ENCODE data around the gene OR6J1.
"Not testable (repeated sequence)": the region's sequence is repeated elsewhere in the genome, so short reads cannot be mapped to it uniquely, and the experiment has no call there.

Gene OR6J1

DNA sequence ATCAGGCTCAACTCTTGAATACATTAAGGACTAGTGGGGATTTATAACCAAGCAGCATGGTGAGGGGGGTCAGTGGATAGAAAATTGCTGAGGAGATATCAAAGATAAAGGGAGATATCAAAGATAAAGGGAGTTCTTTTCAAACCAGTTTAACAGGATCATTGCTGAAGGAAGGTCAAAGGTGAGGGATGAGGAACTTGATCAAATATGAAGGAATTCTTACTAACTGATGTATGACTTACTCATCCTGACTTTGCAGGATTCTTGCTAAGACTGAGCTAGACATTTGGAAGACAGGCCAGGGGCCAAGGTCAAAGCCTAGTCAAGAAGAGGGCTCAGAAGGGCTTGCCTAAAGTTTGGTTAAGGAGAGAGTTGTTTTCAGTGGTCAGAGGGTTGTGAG is 41.3 kb downstream of the OR6J1 start:
- DNase-seq (ENCODE audit: low spot score) = no peak

DNA sequence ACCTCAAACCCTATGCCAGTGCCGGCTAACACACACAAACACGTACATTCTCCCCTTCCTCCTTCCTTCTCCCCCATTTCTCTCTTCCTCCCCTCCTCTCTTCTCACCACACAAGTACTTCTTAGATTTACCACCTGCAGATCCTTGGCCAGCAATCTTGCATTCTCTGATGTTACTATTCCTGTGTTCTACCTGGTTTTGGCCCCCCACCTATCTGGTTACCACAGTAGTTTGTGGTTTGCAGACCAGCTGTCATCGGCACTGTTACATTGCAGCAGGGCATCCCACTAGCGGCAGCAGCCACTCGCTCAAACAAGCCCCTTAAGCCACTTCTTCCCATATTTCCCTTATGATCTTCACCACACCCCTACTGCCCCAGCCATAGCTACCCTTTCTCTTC is 42.2 kb downstream of the OR6J1 start:
- no peak for DNase-seq (ENCODE audit: low spot score)

DNA sequence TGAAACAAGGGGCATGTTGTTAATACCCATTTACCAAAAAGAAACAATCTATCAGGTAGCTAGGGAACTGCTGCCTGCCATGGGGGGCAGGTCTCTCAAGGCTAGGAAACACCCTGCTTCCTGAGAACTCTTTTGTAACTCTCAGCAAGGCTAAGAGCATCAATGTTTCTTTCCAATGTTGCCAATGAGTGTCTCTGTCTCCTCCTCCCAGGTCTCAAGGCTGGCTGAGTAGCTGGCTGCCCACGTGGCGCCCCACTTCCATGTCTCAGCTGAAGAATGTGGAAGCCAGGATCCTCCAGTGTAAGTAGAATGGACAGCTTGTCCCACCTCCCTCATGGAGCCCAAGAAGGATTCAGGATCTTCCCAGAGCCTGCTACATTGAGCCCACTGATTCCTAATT is 42.7 kb downstream of the OR6J1 start:
- no peak for DNase-seq (ENCODE audit: low spot score)

DNA sequence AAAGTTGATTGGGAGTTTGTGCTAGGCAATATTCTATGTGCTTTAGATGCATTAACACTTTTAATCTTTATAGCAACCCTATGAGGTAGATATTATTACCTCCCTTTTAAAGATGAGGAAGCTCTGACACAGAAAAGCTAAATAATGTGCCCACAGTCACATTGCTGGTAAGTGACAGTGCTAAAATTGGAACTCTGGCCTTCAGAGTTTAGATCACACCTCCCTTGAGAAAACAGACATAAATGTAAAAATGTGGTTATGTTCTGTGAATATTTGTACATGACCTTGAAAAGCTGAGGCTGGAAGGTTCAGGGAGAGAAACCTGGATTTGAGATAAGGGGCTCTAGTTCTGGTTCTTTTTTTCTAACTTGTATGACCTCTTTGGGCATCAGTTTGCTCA is 44.1 kb downstream of the OR6J1 start:
- no peak for DNase-seq (ENCODE audit: low spot score)

DNA sequence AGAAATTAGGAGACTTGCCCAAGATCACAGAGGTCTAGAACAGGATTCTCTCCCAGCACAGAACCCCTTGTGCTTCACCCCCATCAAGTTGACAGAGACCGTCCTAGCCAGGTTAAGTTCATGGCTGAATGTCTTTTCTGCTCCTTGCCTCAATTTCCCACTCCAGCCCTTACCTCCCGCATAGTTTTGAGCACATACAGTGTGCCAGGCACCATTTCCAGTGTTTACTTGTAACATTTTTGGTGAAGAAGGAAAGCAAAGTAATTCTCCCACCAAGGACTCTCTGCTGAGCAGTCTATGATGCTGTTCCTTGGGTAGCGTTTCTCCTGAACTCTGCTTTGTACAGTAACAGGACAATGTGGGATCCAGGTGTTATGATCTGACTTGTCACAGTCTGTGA is 44.8 kb downstream of the OR6J1 start:
- DNase-seq (ENCODE audit: low spot score) = no peak

DNA sequence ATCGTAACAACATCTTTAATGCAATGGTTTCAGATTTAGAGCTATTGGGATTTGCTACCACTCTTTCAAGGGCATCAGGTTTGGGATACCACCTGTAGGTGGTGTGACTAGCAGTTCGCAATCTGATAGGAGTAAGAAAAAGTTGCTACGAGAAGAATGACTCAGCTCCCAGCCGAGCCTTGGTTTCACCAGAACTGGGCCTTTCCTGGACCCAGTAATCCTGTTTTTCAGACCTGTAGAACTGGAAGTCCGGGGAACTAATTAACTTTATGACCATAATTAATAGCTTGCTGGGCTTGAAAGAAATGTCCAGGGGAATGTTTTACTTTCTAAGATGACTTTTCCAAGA is 45.3 kb downstream of the OR6J1 start:
- DNase-seq (ENCODE audit: low spot score) = peak; percentile 31

DNA sequence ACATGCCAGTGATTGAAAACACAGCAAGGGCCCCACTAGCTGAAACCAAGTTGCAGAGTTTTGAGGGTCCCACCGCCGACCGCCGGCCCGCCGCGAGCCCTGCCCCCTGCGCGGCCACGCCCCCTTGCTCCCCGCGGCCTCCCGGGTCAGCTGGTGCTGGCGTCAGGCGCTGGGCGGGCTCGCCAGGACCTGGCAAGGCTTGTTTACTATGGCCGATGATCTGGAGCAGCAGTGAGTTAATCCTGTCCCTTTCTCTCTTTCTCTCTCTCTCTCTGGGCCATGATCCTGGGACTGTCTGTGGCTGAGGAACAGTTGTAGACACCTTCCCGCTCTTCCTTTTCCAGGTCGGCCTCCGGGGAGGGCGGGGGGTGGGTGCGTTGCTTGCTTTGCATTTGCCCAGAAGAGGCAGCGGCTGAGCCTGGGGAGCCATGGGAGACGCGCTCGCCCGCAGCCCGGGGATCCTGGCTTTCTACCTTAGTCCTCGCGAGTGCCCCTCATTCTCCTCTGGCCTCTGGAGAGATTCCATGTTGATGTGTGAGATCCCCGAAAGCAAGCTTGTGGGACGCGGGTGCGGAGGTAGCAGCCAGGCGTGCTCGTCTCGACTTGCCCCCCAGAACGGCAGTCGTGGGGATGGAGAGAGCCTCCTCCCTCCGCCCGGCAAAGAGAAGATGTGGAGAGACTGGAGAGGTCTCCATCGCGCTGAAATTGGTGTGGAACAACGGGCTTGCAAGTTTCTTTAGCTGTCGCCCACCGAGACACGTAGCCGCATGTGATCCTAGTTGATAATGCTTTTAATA is 45.9 kb downstream of the OR6J1 start, which contains the start of gene ABHD4:
TSS of gene ABHD4 (plus strand) at position 202 of the 797 bp plus-strand sequence. CDS start at position 209, 7 bp downstream.
- DNase-seq (ENCODE audit: low spot score) = peak; percentile 79

DNA sequence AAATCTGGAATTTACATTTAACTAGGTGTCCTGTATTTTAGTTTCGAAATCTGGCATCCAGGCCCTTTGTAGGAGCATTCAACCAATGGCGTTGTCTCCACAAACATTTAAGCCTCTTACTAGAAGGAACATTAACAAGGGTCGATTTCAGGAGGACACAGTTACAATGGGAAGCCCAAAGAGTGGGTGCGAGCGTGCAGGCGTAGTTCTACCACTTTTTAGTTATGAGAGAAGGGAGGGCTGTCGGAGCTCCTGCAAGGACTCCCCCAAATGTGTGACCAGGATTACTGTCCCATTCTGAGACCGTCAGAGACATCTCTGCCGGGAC is 46.4 kb downstream of the OR6J1 start:
- peak; percentile 33 for DNase-seq (ENCODE audit: low spot score)

DNA sequence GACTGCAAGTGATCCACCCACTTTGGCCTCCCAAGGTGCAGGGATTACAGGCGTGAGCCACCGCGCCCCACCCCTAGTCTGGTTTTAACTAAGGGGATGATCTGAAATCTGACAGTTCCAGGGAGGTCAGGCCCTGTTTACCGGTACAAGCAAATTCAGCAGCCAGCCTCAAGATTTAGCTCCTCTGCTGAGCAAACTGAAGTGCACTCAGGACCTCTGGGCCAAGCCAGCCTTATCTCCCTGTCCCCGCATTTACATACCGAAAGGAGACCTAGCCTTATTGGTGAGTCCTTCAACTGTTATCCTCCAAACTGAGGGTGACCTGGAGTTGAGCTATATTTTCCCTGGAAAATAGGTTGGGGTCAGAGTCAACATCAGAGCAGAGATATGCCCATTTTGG is 46.9 kb downstream of the OR6J1 start:
- DNase-seq (ENCODE audit: low spot score) = peak; percentile 54

DNA sequence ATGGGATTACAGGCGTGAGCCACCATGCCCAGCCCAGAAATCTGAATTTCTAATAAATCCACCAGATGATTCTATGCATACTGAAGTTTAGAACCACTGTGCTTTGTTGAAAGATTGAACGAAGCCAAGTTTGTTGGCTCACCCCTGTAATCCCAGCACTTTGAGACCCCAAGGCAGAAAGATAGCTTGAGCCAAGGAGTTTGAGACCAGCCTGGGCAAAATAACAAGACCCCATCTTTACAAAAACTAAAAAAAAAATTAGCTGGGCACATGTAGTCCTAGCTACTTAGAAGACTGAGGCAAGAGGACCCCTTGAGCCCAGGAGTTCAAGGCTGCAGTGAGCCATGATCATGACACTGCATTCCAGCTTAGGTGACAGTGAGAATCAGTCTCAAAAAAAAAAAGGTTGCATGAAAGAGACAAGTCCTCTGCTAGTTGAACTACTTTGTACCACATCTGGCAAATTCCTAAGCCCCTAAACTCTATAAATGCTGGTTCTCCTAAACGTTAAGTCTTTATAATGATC is 47.7 kb downstream of the OR6J1 start:
- DNase-seq (ENCODE audit: low spot score) = no peak

DNA sequence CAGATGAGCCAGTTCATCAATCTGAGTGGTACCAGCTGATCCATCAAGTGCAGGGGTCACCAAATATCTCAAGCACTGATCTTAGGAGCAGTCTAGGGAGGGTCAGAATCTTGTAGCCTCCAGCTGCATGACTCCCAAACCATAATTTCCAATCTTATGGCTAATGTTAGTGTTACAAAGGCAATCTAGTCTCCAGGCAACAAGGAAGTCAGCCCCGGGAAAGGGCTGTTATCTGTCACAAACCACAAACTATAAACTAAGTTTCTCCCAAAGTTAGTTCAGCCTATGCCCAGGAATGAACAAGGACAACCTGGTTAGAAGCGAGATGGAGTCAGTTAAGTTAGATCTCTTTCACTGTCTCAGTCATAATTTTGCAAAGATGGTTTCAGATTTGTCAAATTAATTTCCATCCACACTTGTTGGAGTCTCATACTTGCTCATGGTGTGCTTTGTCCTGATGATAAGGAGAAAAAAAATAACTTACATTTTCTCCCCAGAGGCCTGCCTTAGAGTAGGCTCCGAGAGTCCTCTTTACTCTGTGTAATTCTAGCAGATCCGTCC is 49.9 kb downstream of the OR6J1 start:
- no peak for DNase-seq (ENCODE audit: low spot score)

DNA sequence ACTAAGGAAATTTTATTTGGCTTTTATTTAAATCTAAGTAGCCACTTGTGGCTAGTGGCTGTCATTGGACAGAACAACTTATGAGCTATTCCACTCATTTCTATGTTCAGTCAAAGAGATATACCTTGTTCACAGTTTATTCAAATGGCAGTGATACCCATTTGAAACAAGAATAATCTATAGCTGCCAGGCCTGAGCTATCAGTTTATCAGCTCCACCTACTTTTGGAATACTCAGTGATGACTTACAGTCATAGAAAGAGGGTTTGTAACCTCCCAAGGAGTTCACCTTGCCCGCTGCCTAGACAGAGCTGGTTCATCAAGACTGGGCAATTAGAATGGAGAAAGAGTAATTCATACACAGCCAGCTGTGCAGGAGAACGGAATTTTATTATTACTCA is 50.6 kb downstream of the OR6J1 start:
- no peak for DNase-seq (ENCODE audit: low spot score)

DNA sequence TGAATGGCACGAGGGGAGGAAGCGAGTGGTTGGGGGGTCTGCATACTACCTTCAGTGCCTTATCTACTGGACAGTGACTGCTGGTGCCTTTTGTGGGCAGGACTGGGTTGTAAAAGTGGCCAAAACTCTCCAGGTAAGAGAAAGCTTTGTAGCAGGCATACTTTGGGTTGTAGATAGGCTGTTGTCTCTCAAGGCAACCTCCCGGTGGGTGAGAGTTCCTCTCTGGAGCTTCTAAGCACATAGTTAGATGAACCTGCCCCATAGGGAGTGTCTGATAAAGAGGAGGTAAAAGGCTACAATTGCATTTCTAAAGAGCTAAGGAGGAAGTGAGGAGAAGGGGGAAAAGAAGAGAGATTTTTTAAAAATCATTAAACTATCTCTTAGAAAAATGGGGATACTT is 51.0 kb downstream of the OR6J1 start:
- no peak for DNase-seq (ENCODE audit: low spot score)

DNA sequence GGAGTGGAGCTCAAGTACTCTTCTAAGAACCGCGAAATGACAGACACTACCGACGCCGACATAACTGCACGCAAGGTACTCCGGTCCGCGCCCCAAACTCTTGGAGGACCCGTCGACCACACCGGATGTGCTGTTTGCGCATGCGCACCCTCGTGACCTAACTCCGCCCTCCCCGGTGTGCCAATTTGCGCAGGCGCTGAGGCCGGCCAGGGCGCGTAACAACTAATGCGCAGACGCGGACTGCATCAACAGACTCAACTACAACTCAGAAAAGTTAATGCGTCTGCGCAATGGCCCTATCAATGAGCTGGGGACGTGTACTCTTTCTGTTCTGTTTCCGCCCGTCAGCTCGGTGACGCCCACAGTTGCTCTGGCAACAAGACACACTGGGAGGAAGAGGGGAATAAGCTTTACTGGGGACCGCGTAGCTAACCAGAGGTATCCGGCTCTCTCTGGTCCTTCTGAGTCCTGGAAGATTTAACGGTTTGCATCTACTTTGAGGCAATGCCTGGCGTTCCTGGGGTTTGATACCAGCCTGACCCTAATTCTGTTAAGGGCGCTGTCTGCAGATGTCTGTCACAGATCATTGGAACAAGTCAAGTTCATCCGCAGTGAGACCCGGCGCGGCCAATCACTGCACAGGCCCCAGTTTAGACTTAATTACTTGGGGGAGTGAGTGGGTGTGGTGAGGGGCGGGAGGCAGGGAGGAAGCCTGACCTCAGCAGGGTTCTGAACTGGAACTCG is 54.9 kb downstream of the OR6J1 start, which contains the start of gene DAD1:
TSS of gene DAD1 (minus strand) at position 129 of the 744 bp plus-strand sequence. CDS start at position 62, 67 bp downstream.
- DNase-seq (ENCODE audit: low spot score) = peak; percentile 100

DNA sequence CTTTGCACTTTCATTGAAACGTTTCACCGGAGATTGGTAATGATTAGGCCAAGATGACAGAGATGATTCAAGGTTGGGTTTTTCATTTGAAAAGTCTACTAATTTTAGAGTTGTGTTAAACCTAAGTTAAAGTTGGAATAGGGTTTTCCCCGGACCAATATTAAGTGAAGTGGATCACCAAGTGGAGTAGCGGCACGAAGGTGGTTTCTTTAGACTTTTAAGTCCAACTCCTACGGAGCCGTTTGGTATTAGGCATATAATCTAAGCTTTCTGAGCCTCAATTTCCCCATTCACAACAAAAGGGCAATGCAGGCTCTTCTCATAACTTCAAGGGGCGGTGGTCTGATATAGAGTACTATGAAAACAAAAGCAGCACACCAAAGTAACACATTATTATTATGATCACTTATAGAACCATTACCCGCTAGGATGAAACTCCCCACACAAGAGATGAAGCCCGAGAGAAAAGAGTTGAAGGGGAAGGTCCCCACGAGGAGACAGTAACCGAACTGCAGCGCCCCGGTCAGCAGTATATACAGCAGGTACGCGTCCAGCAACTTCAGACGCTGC is 55.5 kb downstream of the OR6J1 start:
- DNase-seq (ENCODE audit: low spot score) = no peak

DNA sequence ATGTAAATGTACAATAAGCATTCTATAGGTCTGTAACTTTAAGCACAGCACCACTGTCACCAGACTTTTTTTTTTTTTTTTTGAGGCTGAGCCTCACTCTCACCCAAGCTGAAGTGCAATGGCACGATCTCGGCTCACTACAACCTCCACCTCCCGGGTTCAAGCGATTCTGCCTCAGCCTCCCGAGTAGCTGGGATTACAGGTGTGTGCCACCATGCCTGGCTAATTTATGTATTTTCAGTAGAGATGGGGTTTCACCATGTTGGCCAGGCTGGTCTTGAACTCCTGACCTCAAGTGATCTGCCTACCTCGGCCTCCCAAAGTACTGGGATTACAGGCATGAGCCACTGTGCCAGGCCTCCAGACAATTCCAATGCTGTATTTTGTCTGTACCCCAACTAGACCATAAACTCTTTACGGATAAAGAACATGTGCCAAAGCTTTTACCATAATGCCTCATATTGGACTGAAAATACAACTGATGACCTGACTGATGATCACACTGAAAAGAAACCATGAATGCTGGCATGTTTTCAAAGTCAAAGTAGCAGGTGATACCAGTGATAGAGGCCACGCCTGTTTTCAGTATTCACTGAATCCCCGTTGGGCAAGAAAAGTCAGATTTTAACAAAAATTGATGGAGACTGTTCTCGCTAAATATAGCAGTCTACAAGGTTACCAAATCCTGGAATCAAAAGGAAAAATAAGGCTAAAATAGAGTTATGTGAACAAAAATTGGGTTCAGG is 56.3 kb downstream of the OR6J1 start:
- not testable (repeated sequence) for DNase-seq (ENCODE audit: low spot score)

DNA sequence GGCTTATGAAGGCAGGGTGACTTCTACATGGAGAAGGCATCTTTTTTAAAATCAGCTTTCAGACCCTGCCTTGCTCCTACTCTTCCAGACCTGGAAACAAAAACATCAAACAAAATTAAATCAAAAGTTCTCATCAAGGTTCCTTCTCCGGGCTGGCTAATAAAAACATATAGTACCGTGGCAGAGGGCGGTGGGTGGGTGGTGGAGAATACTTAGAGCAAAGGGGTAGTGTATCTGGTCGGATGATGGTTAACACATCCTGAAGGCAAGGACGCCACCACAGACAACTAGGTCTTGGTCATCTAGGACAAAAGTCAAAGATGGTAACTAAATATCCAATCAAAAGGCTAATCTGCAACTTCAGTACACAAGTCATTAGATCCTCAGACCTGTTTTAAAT is 56.9 kb downstream of the OR6J1 start:
- no peak for DNase-seq (ENCODE audit: low spot score)

DNA sequence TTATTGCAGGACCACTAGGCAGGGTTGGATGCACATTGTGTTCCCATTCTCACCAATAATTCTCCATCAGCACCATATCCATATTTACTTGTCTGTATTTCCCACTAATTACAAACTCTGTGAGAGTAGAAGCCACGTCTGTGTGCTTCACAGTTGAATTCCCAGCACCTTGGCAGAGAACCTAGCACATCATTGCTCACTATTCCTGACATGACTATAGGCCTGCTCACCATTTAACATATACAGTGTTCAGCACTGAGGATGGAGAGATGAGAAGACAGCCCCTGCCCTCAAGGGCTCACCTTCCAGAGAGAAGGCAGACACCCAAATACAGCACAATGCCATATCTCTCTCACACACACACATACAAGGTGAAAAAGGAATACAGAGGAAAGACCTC is 60.2 kb downstream of the OR6J1 start:
- no peak for DNase-seq (ENCODE audit: low spot score)
